Activated naive CD4-positive, alpha-beta T cell treated with anti-CD3 and anti-CD28 coated beads, Interleukin-2, amount 10 ng/mL, durations not matched to agents 7 days and 5 days (primary cell): ENCODE results near the gene GALNT7.
"Not testable (repeated sequence)": the region's sequence is repeated elsewhere in the genome, so short reads cannot be mapped to it uniquely, and the experiment has no call there.

Experiments used
- CTCF ChIA-PET: fragments of 350-600 bp; sonication (Branson Sonifier 250); formaldehyde crosslinking; loops from one replicate; lab custom pipeline; 2021; ENCODE audit warnings: antibody characterized with exemption; lab: Charles Lee
- DNase-seq: peaks from one replicate; pipeline ENCODE4 v3.0.0-alpha.2; 2020
- H3K27ac Mint-ChIP-seq: one replicate; pipeline ENCODE4 v1.8.0; 2021; ENCODE audit warnings: mild to moderate bottlenecking, moderate library complexity, mixed read lengths
- H3K27me3 Mint-ChIP-seq: one replicate; pipeline ENCODE4 v1.8.0; 2021; ENCODE audit warnings: mild to moderate bottlenecking, mixed read lengths
- H3K36me3 Mint-ChIP-seq: one replicate; pipeline ENCODE4 v1.8.0; 2021; ENCODE audit warnings: mixed read lengths
- H3K4me1 Mint-ChIP-seq: one replicate; pipeline ENCODE4 v1.8.0; 2021; ENCODE audit warnings: mixed read lengths
- H3K4me3 Mint-ChIP-seq: one replicate; pipeline ENCODE4 v1.8.0; 2021; ENCODE audit warnings: mild to moderate bottlenecking, moderate library complexity, mixed read lengths
- H3K9me3 Mint-ChIP-seq: one replicate; pipeline ENCODE4 v1.8.0; 2021; ENCODE audit warnings: mixed read lengths

GALNT7 gene, protein sequence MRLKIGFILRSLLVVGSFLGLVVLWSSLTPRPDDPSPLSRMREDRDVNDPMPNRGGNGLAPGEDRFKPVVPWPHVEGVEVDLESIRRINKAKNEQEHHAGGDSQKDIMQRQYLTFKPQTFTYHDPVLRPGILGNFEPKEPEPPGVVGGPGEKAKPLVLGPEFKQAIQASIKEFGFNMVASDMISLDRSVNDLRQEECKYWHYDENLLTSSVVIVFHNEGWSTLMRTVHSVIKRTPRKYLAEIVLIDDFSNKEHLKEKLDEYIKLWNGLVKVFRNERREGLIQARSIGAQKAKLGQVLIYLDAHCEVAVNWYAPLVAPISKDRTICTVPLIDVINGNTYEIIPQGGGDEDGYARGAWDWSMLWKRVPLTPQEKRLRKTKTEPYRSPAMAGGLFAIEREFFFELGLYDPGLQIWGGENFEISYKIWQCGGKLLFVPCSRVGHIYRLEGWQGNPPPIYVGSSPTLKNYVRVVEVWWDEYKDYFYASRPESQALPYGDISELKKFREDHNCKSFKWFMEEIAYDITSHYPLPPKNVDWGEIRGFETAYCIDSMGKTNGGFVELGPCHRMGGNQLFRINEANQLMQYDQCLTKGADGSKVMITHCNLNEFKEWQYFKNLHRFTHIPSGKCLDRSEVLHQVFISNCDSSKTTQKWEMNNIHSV

GRCh38 chr4:173168396-173169177 is at the start of gene GALNT7:
Gene GALNT7, plus strand, starts transcription at chr4:173168811. Its CDS starts 25 bp downstream, at chr4:173168836.
- peak within 1 kb of the TSS; percentile 96 for H3K4me3 Mint-ChIP-seq
- H3K27ac Mint-ChIP-seq = peak within 1 kb of the TSS; percentile 93
- no peaks in the 10 kb centered on the region for H3K9me3 Mint-ChIP-seq
- peaks cover 57% of the 10 kb centered on the region for H3K4me1 Mint-ChIP-seq
- no peaks in the 10 kb centered on the region for H3K27me3 Mint-ChIP-seq
- peak; percentile 82 for DNase-seq
- CTCF ChIA-PET = interaction anchor here (1.5 kb wide), 1 partner anchor 155 kb away, joined by 4 read pairs; no protein-coding TSS in a partner anchor
- H3K36me3 Mint-ChIP-seq = peaks cover 8% of the 10 kb centered on the region

GRCh38 chr4:173118819-173119218 is 49.8 kb upstream of the GALNT7 start:
- CTCF ChIA-PET, H3K4me3 Mint-ChIP-seq, H3K4me1 Mint-ChIP-seq, H3K27ac Mint-ChIP-seq, H3K36me3 Mint-ChIP-seq, H3K9me3 Mint-ChIP-seq, H3K27me3 Mint-ChIP-seq, DNase-seq: not testable (repeated sequence)

- Mint-ChIP-seq H3K27ac (no peak overlapping the region), H3K4me1 (peaks cover 3% of the 10 kb centered on the region), H3K9me3 (peaks cover 3% of the 10 kb centered on the region), H3K4me3 (no peak overlapping the region), H3K27me3 (no peaks in the 10 kb centered on the region), H3K36me3 (no peaks in the 10 kb centered on the region)
- CTCF ChIA-PET = no interaction called here
- DNase-seq = no peak
Observed at GRCh38 chr4:173119818-173120217, 48.8 kb upstream of the GALNT7 start.

- no peak for DNase-seq
- H3K27me3 Mint-ChIP-seq = no peaks in the 10 kb centered on the region
- no peaks in the 10 kb centered on the region for H3K36me3 Mint-ChIP-seq
- no peak overlapping the region for H3K4me3 Mint-ChIP-seq
- H3K9me3 Mint-ChIP-seq = peaks cover 3% of the 10 kb centered on the region
- peaks cover 3% of the 10 kb centered on the region for H3K4me1 Mint-ChIP-seq
- CTCF ChIA-PET = interaction anchor here (0.7 kb wide), 1 partner anchor 270 kb away, joined by 3 read pairs; no protein-coding TSS in a partner anchor
- no peak overlapping the region for H3K27ac Mint-ChIP-seq
Observed at GRCh38 chr4:173121076-173121561, 47.5 kb upstream of the GALNT7 start.

DNA sequence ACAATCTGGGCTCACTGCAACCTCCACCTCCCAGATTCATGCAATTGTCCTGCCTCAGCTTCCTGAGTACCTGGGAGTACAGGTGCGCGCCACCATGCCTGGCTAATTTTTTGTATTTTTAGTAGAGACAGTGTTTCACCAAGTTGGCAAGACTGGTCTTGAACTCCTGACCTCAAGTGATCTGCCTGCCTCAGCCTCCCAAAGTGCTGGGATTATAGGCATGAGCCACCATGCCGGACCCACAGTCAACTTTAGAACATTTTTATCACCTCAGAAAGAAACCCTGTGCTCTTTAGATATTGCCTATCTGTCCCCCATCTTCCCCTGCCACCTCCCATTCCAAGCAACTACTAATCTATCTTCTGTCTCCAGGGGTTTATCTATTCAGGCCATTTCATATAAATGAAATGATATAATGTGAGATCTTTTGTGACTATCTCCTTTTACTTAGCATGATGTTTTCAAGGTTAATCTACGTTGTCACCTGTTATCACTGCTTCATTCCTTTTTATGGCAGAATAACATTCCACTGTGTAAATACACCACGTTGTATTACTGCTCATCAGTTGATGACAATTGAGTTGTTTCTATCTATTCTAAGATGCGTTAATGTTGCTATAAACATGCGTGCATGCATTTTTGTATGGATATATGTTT is 44.3 kb upstream of the GALNT7 start:
- peaks cover 3% of the 10 kb centered on the region for H3K4me1 Mint-ChIP-seq
- H3K4me3 Mint-ChIP-seq = no peak overlapping the region
- no peak overlapping the region for H3K27ac Mint-ChIP-seq
- H3K36me3 Mint-ChIP-seq = no peaks in the 10 kb centered on the region
- no peak for DNase-seq
- CTCF ChIA-PET = no interaction called here
- no peaks in the 10 kb centered on the region for H3K9me3 Mint-ChIP-seq
- peaks cover 5% of the 10 kb centered on the region for H3K27me3 Mint-ChIP-seq

- peaks cover 5% of the 10 kb centered on the region for H3K27me3 Mint-ChIP-seq
- H3K4me1 Mint-ChIP-seq = peaks cover 3% of the 10 kb centered on the region
- DNase-seq = no peak
- no peak overlapping the region for H3K27ac Mint-ChIP-seq
- H3K36me3 Mint-ChIP-seq = no peaks in the 10 kb centered on the region
- no peak overlapping the region for H3K4me3 Mint-ChIP-seq
- CTCF ChIA-PET = interaction anchor here (0.8 kb wide), 1 partner anchor 132 kb away, joined by 3 read pairs; no protein-coding TSS in a partner anchor
- no peaks in the 10 kb centered on the region for H3K9me3 Mint-ChIP-seq
Observed at GRCh38 chr4:173125216-173125812, 43.3 kb upstream of the GALNT7 start.

GRCh38 chr4:173128199-173128890 is 40.3 kb upstream of the GALNT7 start:
- no peak for DNase-seq
- Mint-ChIP-seq H3K4me3 (no peak overlapping the region), H3K4me1 (no peaks in the 10 kb centered on the region), H3K36me3 (no peaks in the 10 kb centered on the region), H3K27ac (no peak overlapping the region), H3K27me3 (peaks cover 12% of the 10 kb centered on the region), H3K9me3 (no peaks in the 10 kb centered on the region)
- CTCF ChIA-PET = interaction anchor here (1.3 kb wide), 1 partner anchor 173 kb away, joined by 3 read pairs; no protein-coding TSS in a partner anchor

DNA sequence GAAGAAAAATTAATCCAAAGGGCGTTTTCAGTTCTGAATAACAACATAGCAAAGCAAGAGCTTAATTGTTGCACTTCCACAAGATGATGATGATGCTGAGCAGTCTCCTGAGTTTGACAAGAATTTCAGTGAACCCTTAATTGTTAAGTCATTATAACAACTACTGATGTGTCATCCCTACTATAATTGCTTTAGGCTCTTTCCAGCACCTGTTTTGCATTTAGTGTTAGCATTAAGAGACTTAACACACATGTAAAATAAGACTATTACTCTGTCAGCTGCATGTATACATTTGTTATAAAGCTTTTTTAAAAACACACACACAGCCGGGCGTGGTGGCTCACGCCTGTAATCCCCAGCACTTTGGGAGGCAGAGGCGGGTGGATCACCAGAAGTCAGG is 37.9 kb upstream of the GALNT7 start:
- DNase-seq = no peak
- no peaks in the 10 kb centered on the region for H3K36me3 Mint-ChIP-seq
- H3K27ac Mint-ChIP-seq = no peak overlapping the region
- H3K9me3 Mint-ChIP-seq = no peaks in the 10 kb centered on the region
- H3K4me3 Mint-ChIP-seq = no peak overlapping the region
- CTCF ChIA-PET = no interaction called here
- H3K27me3 Mint-ChIP-seq = peaks cover 17% of the 10 kb centered on the region
- no peaks in the 10 kb centered on the region for H3K4me1 Mint-ChIP-seq

DNA sequence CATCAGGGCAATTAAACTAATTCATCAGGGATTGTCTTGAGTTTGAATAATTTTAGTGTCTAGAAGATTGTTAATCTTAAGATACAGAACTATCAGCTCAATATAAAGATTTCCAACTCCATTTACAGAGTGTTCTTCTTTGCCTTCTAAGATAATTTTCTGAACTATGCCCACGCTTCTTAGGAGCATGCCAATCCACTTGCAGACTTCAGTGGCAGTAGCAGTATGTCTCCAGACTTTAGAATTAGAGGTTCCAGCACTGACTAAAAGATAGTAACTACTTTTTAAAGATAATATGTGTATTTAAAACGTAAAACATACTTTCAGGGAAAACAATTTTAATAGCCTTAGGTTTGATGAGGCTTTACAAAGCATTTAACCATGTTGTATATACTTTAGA is 34.2 kb upstream of the GALNT7 start:
- Mint-ChIP-seq H3K36me3 (no peaks in the 10 kb centered on the region), H3K4me3 (no peak overlapping the region), H3K27ac (no peak overlapping the region), H3K4me1 (no peaks in the 10 kb centered on the region), H3K9me3 (no peaks in the 10 kb centered on the region), H3K27me3 (peaks cover 13% of the 10 kb centered on the region)
- DNase-seq = no peak
- CTCF ChIA-PET = no interaction called here

DNA sequence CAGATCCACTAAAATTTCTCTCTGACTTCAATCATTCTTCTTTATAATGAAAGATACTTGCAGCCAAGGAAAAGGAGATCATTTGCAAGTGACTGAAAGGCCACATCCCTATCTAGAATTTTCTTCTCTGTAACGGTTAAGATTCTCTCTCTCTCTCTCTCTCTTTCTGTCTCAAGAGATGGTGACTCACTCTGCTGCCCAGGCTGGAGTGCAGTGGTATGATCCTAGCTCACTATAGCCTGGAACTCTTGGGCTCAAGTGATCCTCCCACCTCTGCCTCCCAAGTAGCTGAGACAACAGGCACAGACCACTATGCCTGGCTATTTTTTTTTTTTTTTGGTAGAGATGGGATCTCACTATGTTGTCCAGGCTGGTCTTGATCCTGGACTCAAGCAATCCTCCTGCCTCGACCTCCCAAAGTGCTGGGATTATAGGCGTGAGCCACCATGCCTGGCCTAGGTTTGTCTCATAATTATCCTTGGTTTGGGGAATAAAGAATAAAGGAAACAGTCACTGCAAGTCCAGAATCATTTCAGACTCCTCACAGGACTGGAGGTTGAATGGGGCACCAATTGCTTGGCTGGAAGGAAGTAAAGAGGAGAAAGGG is 33.3 kb upstream of the GALNT7 start:
- no peak overlapping the region for H3K4me3 Mint-ChIP-seq
- CTCF ChIA-PET = no interaction called here
- no peaks in the 10 kb centered on the region for H3K36me3 Mint-ChIP-seq
- H3K4me1 Mint-ChIP-seq = no peaks in the 10 kb centered on the region
- H3K9me3 Mint-ChIP-seq = no peaks in the 10 kb centered on the region
- no peak for DNase-seq
- no peak overlapping the region for H3K27ac Mint-ChIP-seq
- H3K27me3 Mint-ChIP-seq = peaks cover 13% of the 10 kb centered on the region

GRCh38 chr4:173138624-173139023 is 30.0 kb upstream of the GALNT7 start:
- CTCF ChIA-PET = no interaction called here
- DNase-seq = no peak
- no peaks in the 10 kb centered on the region for H3K4me1 Mint-ChIP-seq
- no peaks in the 10 kb centered on the region for H3K36me3 Mint-ChIP-seq
- H3K9me3 Mint-ChIP-seq = no peaks in the 10 kb centered on the region
- H3K27me3 Mint-ChIP-seq = peaks cover 7% of the 10 kb centered on the region
- no peak overlapping the region for H3K27ac Mint-ChIP-seq
- no peak overlapping the region for H3K4me3 Mint-ChIP-seq

- Mint-ChIP-seq H3K27ac (no peak overlapping the region), H3K36me3 (no peaks in the 10 kb centered on the region), H3K4me3 (no peak overlapping the region), H3K4me1 (no peaks in the 10 kb centered on the region), H3K27me3 (peaks cover 7% of the 10 kb centered on the region), H3K9me3 (no peaks in the 10 kb centered on the region)
- CTCF ChIA-PET = interaction anchor here (0.5 kb wide), 1 partner anchor 118 kb away, joined by 3 read pairs; no protein-coding TSS in a partner anchor
- no peak for DNase-seq
Observed at GRCh38 chr4:173139561-173139960, 29.1 kb upstream of the GALNT7 start.
